Glutamatergic neuron (in vitro differentiated cells): ENCODE results near the gene LEFTY1. TPM values are rescaled to one million over a fixed set of nuclear protein-coding genes. Genes with fewer than 3 reads are reported as not detected.

ENCODE experiments used
- DNase-seq: peaks from one replicate; pipeline ENCODE4 v3.0.0; 2022
- H3K27ac Mint-ChIP-seq: one replicate; pipeline ENCODE4 v1.8.0; 2020; ENCODE audit warnings: mild to moderate bottlenecking, mixed read lengths, inconsistent platforms; ENCODE audit not compliant: unreplicated experiment
- H3K27me3 Mint-ChIP-seq: one replicate; pipeline ENCODE4 v1.8.0; 2020; ENCODE audit warnings: mild to moderate bottlenecking, moderate library complexity, mixed read lengths, inconsistent platforms; ENCODE audit not compliant: unreplicated experiment
- H3K36me3 Mint-ChIP-seq: one replicate; pipeline ENCODE4 v1.8.0; 2020; ENCODE audit warnings: mild to moderate bottlenecking, mixed read lengths, inconsistent platforms; ENCODE audit not compliant: unreplicated experiment
- H3K4me1 Mint-ChIP-seq: one replicate; pipeline ENCODE4 v1.8.0; 2020; ENCODE audit warnings: mild to moderate bottlenecking, low read depth, mixed read lengths, inconsistent platforms; ENCODE audit not compliant: unreplicated experiment
- H3K4me3 Mint-ChIP-seq: one replicate; pipeline ENCODE4 v1.8.0; 2020; ENCODE audit warnings: mild to moderate bottlenecking, mixed read lengths, inconsistent platforms; ENCODE audit not compliant: unreplicated experiment
- H3K9me3 Mint-ChIP-seq: one replicate; pipeline ENCODE4 v1.8.0; 2020; ENCODE audit warnings: mild to moderate bottlenecking, moderate library complexity, mixed read lengths, inconsistent platforms; ENCODE audit not compliant: unreplicated experiment
- total RNA-seq: library from RNA; stranded (reverse); fragmentation: NEBNext Ultra II Directional; extraction: Animal tissue kit (Norgen Biotek cat#: 25700); gene quantifications from one replicate; pipeline ENCODE4 v1.2.1, GENCODE V29; 2021; ENCODE audit not compliant: unreplicated experiment
- TF ChIP-seq, protein P1 (sequence below): fragments of 200-600 bp; sonication (generic); IDR thresholded peaks from one replicate; pipeline ENCODE4 v1.5.0; 2021; ENCODE audit not compliant: partially characterized antibody, unreplicated experiment

Gene LEFTY1
- total RNA-seq, 1 donor from 2014 or later = 2.3 TPM

DNA sequence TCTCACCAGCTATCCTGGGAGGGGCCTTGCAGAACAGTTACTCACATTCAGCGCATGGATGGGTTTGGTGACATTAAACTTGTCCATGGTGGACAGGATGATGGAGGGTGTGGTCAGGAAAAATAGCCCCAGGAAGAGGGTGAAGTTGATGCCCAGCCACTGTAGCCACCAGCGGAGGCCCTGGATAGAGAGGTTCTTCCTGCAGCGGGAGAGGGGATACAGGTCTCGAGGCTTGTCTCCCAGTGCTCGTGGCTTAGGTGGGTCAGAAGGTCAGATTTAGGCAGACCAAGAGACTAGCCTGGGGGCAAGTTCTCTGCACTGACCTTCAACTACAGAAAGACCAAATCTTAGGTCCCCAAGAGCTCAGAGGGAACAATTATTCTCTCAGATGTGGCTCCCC lies 29.8 kb downstream of the LEFTY1 start:
- TF ChIP-seq, protein P1, sequence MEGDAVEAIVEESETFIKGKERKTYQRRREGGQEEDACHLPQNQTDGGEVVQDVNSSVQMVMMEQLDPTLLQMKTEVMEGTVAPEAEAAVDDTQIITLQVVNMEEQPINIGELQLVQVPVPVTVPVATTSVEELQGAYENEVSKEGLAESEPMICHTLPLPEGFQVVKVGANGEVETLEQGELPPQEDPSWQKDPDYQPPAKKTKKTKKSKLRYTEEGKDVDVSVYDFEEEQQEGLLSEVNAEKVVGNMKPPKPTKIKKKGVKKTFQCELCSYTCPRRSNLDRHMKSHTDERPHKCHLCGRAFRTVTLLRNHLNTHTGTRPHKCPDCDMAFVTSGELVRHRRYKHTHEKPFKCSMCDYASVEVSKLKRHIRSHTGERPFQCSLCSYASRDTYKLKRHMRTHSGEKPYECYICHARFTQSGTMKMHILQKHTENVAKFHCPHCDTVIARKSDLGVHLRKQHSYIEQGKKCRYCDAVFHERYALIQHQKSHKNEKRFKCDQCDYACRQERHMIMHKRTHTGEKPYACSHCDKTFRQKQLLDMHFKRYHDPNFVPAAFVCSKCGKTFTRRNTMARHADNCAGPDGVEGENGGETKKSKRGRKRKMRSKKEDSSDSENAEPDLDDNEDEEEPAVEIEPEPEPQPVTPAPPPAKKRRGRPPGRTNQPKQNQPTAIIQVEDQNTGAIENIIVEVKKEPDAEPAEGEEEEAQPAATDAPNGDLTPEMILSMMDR = no peak
- Mint-ChIP-seq H3K4me1 (peaks cover 2% of the 10 kb centered on the region), H3K4me3 (no peak overlapping the region), H3K27ac (no peak overlapping the region), H3K9me3 (no peaks in the 10 kb centered on the region), H3K36me3 (no peaks in the 10 kb centered on the region), H3K27me3 (peaks cover 2% of the 10 kb centered on the region)
- no peak for DNase-seq

DNA sequence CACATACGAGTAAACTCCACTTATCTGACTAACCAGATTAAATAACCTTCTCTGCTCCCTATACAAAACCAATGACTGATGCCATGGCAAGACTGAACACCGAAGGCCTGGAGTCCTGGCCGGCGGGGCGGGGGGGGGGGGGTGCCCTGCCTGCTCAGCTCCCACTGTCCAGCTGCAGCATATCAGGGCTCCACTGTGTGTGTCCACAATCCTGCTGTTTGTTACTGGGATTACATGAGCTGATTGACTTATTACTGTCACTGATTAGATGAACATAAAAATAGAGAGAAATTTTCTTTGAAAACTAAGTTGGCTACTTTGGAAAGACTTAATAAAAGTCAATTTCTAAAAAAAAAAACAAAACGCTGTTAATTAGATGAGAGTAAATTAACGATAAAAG lies 31.7 kb downstream of the LEFTY1 start:
- Mint-ChIP-seq H3K9me3 (peaks cover 2% of the 10 kb centered on the region), H3K27me3 (peaks cover 2% of the 10 kb centered on the region), H3K4me3 (no peak overlapping the region), H3K4me1 (peaks cover 7% of the 10 kb centered on the region), H3K27ac (no peak overlapping the region), H3K36me3 (no peaks in the 10 kb centered on the region)
- no peak for DNase-seq
- TF ChIP-seq, protein P1 = no peak

DNA sequence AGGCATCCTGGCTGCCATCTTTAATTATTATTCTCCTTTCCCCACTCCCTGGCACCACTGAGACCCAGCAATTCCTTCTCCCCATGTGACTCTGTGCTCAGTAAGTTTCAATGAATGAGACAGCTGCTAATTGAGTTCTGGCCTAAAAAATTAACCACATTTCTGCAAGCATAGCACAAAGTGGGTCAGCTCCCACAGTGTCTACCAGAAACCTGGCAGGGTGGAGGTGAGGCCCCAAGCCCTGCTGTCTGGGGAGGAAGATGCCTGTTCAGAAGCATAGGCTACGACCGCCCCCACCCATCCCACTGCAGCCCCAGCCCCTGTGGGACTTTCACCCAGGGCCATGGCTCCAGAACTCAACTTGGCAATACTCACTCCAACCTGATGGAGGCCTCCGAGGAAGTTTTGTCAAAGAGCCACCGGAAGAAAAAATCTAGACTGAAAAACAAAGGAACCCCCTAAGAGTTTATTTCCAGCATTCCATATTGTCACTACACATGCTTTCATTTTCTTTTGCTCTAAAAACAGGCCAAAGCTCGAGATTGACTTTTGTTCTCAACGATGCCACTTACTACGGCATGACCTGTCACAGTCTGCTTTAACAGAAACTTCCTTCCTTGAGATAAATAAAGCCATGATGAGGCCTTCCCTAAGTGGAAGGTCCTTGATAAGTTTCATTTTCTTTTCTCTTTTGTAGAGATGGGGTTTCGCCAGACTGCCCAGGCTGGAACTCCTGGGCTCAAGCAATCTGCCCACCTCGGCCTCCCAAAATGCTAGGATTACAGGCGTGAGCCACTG lies 33.2 kb downstream of the LEFTY1 start:
- TF ChIP-seq, protein P1 = no peak
- Mint-ChIP-seq H3K27me3 (peaks cover 5% of the 10 kb centered on the region), H3K4me1 (peaks cover 7% of the 10 kb centered on the region), H3K9me3 (peaks cover 2% of the 10 kb centered on the region), H3K36me3 (no peaks in the 10 kb centered on the region), H3K4me3 (no peak overlapping the region), H3K27ac (no peak overlapping the region)
- DNase-seq = no peak

DNA sequence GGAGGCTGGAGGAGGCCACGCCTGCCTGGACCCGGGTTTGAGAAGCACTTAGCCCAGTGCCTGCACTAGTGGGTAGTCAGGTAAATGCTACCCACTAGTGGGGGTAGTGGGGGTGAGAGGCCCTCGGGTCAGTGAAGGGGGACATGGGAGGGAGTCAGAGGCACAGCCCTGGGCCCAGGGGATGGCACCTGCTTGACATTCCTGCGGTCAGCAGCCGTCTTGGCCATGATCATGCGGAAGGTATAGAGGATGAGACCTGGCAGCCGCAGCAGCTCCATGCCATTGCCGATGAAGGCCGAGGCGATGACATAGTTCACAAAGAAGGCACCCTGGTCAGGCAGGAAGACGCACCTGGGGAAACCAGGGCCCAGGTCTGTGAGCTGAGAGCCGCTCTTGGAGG lies 35.5 kb downstream of the LEFTY1 start:
- Mint-ChIP-seq H3K27me3 (peaks cover 9% of the 10 kb centered on the region), H3K27ac (no peak overlapping the region), H3K9me3 (peaks cover 2% of the 10 kb centered on the region), H3K4me1 (peaks cover 12% of the 10 kb centered on the region), H3K36me3 (peaks cover 10% of the 10 kb centered on the region), H3K4me3 (no peak overlapping the region)
- TF ChIP-seq, protein P1 = no peak
- DNase-seq = no peak

DNA sequence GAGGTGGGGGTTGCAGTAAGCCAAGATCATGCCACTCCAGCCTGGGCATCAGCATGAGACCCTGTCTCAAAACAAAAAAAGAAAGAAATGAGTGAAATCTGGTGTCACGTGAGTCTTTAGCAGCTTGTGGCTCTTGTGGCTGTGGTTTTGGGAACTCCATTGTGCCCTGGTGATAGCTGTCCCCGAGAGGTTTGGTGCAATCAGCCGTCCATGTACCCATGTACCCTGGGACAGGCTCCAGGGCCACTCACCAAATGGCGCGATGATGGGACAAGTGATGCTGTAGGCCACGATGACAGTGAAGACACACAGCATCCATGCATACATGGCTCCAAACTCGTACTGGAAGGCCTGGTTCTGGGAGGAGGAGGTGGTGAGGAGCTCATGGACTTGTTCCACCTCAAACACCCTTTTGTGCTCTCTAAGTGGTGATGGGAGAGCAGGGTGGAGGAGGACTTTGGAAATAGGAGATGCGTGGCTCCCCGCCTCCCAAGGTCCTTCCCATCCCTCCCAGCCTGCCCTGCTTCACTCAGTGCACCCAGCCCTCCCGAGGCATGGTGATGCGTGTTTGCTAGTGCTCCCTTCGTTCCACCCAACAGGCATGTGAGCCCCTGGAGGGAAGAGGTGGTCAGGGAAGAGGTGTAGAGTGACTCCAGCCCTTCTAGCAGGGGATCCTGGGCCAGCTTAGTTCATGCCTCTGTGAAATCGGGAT lies 36.4 kb downstream of the LEFTY1 start:
- H3K36me3 Mint-ChIP-seq = peaks cover 10% of the 10 kb centered on the region
- H3K4me3 Mint-ChIP-seq = no peak overlapping the region
- DNase-seq = no peak
- H3K27me3 Mint-ChIP-seq = peaks cover 7% of the 10 kb centered on the region
- TF ChIP-seq, protein P1 = no peak
- no peak overlapping the region for H3K27ac Mint-ChIP-seq
- H3K4me1 Mint-ChIP-seq = peaks cover 19% of the 10 kb centered on the region
- H3K9me3 Mint-ChIP-seq = peaks cover 4% of the 10 kb centered on the region
